CD14-positive monocyte (primary cell): ENCODE results near the gene KCTD2. TPM values are rescaled to one million over a fixed set of nuclear protein-coding genes. Genes with fewer than 3 reads are reported as not detected.

Experiments used
- DNase-seq, 3 donors: peaks; one replicate each; pipeline ENCODE4 v3.0.0-alpha.2; 2011 to 2022
- H2AFZ ChIP-seq: 2 replicates; pipeline ENCODE4 v1.6.0; 2012; ENCODE audit warnings: mild to moderate bottlenecking, low read depth, low read length, inconsistent platforms; ENCODE audit not compliant: insufficient read depth, poor library complexity, severe bottlenecking
- H3K27ac ChIP-seq, 2 donors: 1 replicate in 1 of 2; 2 replicates in 1 of 2; pipeline ENCODE4 v1.5.1; 2012 to 2013; ENCODE audit warnings: low read length in 2 of 2, control low read depth in 1 of 2, inconsistent platforms in 1 of 2, low read depth in 1 of 2, mild to moderate bottlenecking in 1 of 2
- H3K27me3 ChIP-seq, 2 donors: one replicate each; pipeline versions ENCODE4 v1.6.0 to v1.6.1; 2011 to 2013; ENCODE audit warnings: low read length in 2 of 2; ENCODE audit not compliant: control insufficient read depth in 2 of 2, insufficient read depth in 2 of 2
- H3K36me3 ChIP-seq, 2 donors: replicated peaks in 1 of 2; 1 replicate in 1 of 2; 2 replicates in 1 of 2; pipeline versions ENCODE4 v1.5.1 to v1.6.1; 2012 to 2013; ENCODE audit warnings: low read length in 2 of 2, control low read depth in 1 of 2, inconsistent platforms in 1 of 2, mild to moderate bottlenecking in 1 of 2; ENCODE audit not compliant: insufficient read depth in 2 of 2, control insufficient read depth in 1 of 2
- H3K4me1 ChIP-seq, 2 donors: 1 replicate in 1 of 2; 2 replicates in 1 of 2; pipeline versions ENCODE4 v1.5.1 to v1.6.1; 2012 to 2013; ENCODE audit warnings: low read length in 2 of 2, control low read depth in 1 of 2, inconsistent platforms in 1 of 2, mild to moderate bottlenecking in 1 of 2, moderate library complexity in 1 of 2; ENCODE audit not compliant: insufficient read depth in 2 of 2, control insufficient read depth in 1 of 2
- H3K4me2 ChIP-seq: replicated peaks from 2 replicates; pipeline ENCODE3; 2012; ENCODE audit warnings: low read length, moderate library complexity, mild to moderate bottlenecking; ENCODE audit not compliant: poor library complexity, severe bottlenecking; ENCODE audit errors: extremely low read depth
- H3K4me3 ChIP-seq, 3 experiments: fragments of 200-600 bp in 1 of 3; sonication (generic) in 1 of 3; replicated peaks in 1 of 3; 1 replicate in 2 of 3; 2 replicates in 1 of 3; pipeline ENCODE4 v1.5.1; 2011 to 2013; ENCODE audit warnings: low read length in 3 of 3, mild to moderate bottlenecking in 3 of 3, control low read depth in 2 of 3, low read depth in 2 of 3, inconsistent platforms in 1 of 3, moderate library complexity in 1 of 3
- H3K79me2 ChIP-seq: 2 replicates; pipeline ENCODE4 v1.6.0; 2012; ENCODE audit warnings: mild to moderate bottlenecking, control low read depth, inconsistent platforms, low read length, moderate library complexity; ENCODE audit not compliant: insufficient read depth
- H3K9ac ChIP-seq: 2 replicates; pipeline ENCODE4 v1.6.0; 2017; ENCODE audit warnings: low read length, mild to moderate bottlenecking; ENCODE audit not compliant: insufficient read depth, poor library complexity, severe bottlenecking
- H3K9me3 ChIP-seq, 2 donors: replicated peaks in 1 of 2; 1 replicate in 1 of 2; 2 replicates in 1 of 2; pipeline versions ENCODE4 v1.5.1 to v1.6.1; 2012 to 2013; ENCODE audit warnings: low read length in 2 of 2, control low read depth in 1 of 2; ENCODE audit not compliant: control insufficient read depth in 1 of 2, insufficient read depth in 1 of 2
- H4K20me1 ChIP-seq: 2 replicates; pipeline ENCODE4 v1.6.0; 2012; ENCODE audit warnings: mild to moderate bottlenecking, low read length, control low read depth, moderate library complexity; ENCODE audit not compliant: insufficient read depth
- H3K27ac Mint-ChIP-seq, 7 donors: one replicate each; pipeline ENCODE4 v1.8.0; 2020; ENCODE audit warnings: mild to moderate bottlenecking in 7 of 7, mixed read lengths in 7 of 7, moderate library complexity in 6 of 7, inconsistent platforms in 2 of 7
- H3K27me3 Mint-ChIP-seq, 3 donors: one replicate each; pipeline ENCODE4 v1.8.0; 2021 to 2022; ENCODE audit warnings: low read depth in 3 of 3, mild to moderate bottlenecking in 3 of 3, mixed read lengths in 3 of 3, moderate library complexity in 3 of 3, inconsistent platforms in 1 of 3
- H3K36me3 Mint-ChIP-seq, 2 donors: one replicate each; pipeline ENCODE4 v1.8.0; 2020; ENCODE audit warnings: mixed read lengths in 2 of 2, inconsistent platforms in 1 of 2, mild to moderate bottlenecking in 1 of 2
- H3K4me1 Mint-ChIP-seq: one replicate; pipeline ENCODE4 v1.8.0; 2020; ENCODE audit warnings: mild to moderate bottlenecking, mixed read lengths
- H3K4me3 Mint-ChIP-seq, 2 donors: one replicate each; pipeline ENCODE4 v1.8.0; 2020; ENCODE audit warnings: mild to moderate bottlenecking in 2 of 2, mixed read lengths in 2 of 2, moderate library complexity in 1 of 2
- H3K9me3 Mint-ChIP-seq, 7 donors: one replicate each; pipeline ENCODE4 v1.8.0; 2020 to 2022; ENCODE audit warnings: mixed read lengths in 7 of 7, mild to moderate bottlenecking in 6 of 7, moderate library complexity in 6 of 7, inconsistent platforms in 2 of 7
- WGBS: methylation state at CpG from one replicate; pipeline ENCODE4 v1.1.5; 2013; ENCODE audit warnings: missing lambda C conversion rate; ENCODE audit not compliant: insufficient coverage; 5-methylcytosine and 5-hydroxymethylcytosine counted together
- intact Hi-C, 2 donors: fragments of 100-400 bp; cut with micrococcal nuclease; formaldehyde crosslinking; loops; one replicate each; pipeline versions ENCODE4 v1.15.0 to v1.15.1; 2023
- polyA plus RNA-seq, 3 donors: library from polyadenylated mRNA; depleted of rRNA in 1 of 3; unstranded in 2 of 3; stranded (reverse) in 1 of 3; fragments of 300-500 nt in 2 of 3; fragments of >200 nt in 1 of 3; fragmentation: Illumina TruSeq in 2 of 3; gene quantifications; 1 replicate in 2 of 3; 2 replicates in 1 of 3; pipeline ENCODE4 v1.2.3, GENCODE V29; 2012 to 2021
- TF ChIP-seq, protein P1 (sequence below): fragments of 200-600 bp; IDR thresholded peaks from one replicate; pipeline ENCODE4 v1.8.0; 2022; ENCODE audit warnings: antibody characterized with exemption, mild to moderate bottlenecking

KCTD2 gene
- polyA plus RNA-seq, 3 donors, result 2.8 to 17.0 (median 2.9) TPM

- Histone ChIP-seq H4K20me1 (no peaks in the 10 kb centered on the region), H3K36me3 (peaks cover 38 to 89% of the 10 kb centered on the region in 2 donors), H3K27me3 (no peaks in the 10 kb centered on the region), H3K79me2 (no peaks in the 10 kb centered on the region), H3K4me3 (no peak overlapping the region), H3K27ac (no peak overlapping the region), H3K9ac (no peak overlapping the region), H2AFZ (no peak overlapping the region), H3K4me2 (no peak overlapping the region), H3K4me1 (peaks cover 3 to 4% of the 10 kb centered on the region in 2 donors), H3K9me3 (no peaks in the 10 kb centered on the region)
- intact Hi-C loops, result no loop called here
- Mint-ChIP-seq H3K36me3 (peaks cover 68 to 93% of the 10 kb centered on the region in 2 donors), H3K27me3 (no peaks in the 10 kb centered on the region), H3K9me3 (no peaks in the 10 kb centered on the region), H3K4me3 (no peak overlapping the region), H3K27ac (no peak overlapping the region), H3K4me1 (peaks cover 11% of the 10 kb centered on the region)
- no peak for DNase-seq
- over 99% methylated on average over 15 of the region's 26 CpGs for WGBS
- TF ChIP-seq, protein P1, sequence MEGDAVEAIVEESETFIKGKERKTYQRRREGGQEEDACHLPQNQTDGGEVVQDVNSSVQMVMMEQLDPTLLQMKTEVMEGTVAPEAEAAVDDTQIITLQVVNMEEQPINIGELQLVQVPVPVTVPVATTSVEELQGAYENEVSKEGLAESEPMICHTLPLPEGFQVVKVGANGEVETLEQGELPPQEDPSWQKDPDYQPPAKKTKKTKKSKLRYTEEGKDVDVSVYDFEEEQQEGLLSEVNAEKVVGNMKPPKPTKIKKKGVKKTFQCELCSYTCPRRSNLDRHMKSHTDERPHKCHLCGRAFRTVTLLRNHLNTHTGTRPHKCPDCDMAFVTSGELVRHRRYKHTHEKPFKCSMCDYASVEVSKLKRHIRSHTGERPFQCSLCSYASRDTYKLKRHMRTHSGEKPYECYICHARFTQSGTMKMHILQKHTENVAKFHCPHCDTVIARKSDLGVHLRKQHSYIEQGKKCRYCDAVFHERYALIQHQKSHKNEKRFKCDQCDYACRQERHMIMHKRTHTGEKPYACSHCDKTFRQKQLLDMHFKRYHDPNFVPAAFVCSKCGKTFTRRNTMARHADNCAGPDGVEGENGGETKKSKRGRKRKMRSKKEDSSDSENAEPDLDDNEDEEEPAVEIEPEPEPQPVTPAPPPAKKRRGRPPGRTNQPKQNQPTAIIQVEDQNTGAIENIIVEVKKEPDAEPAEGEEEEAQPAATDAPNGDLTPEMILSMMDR, result no peak
Measured at GRCh38 chr17:75060434-75061054, 13.5 kb downstream of the KCTD2 start.

DNA sequence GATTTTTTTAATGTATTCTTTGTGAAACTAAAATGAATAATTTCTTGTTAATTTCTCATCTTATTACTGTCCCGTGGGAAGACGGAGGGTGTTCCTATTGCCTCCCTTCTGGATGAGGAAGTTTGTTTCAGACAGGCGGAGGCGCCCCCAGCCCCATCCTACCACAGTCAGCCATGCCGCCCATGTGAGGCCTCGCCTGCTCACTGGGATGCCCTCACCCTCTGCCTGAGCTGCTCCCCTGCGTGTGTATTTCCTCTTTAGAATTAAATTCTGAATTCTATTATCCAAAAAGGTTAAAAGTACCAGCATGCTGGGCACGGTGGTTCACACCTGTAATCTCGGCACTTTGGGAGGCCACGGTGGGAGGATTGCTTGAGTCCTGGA is 14.0 kb downstream of the KCTD2 start:
- 100% methylated on average over 3 of the region's 10 CpGs for WGBS
- no peak overlapping the region for H3K27ac Mint-ChIP-seq
- Histone ChIP-seq H3K4me2 (no peak overlapping the region), H3K9ac (no peak overlapping the region), H3K4me1 (peaks cover 7 to 9% of the 10 kb centered on the region in 2 donors), H3K27ac (no peak overlapping the region), H3K9me3 (no peaks in the 10 kb centered on the region), H3K4me3 (no peak overlapping the region), H3K79me2 (no peaks in the 10 kb centered on the region), H3K27me3 (no peaks in the 10 kb centered on the region), H4K20me1 (no peaks in the 10 kb centered on the region), H3K36me3 (peaks cover 38 to 84% of the 10 kb centered on the region in 2 donors), H2AFZ (no peak overlapping the region)
- no peak overlapping the region for H3K4me3 Mint-ChIP-seq
- no peaks in the 10 kb centered on the region for H3K27me3 Mint-ChIP-seq
- DNase-seq, result no peak
- H3K4me1 Mint-ChIP-seq, result peaks cover 15% of the 10 kb centered on the region
- no peaks in the 10 kb centered on the region for H3K9me3 Mint-ChIP-seq
- peaks cover 65 to 88% of the 10 kb centered on the region in 2 donors for H3K36me3 Mint-ChIP-seq
- intact Hi-C loops, result no loop called here
- TF ChIP-seq, protein P1, result no peak
